NCI-H1930 (cell line): Measurements from ENCODE around the gene MOG.
"Not testable (repeated sequence)": the region's sequence is repeated elsewhere in the genome, so short reads cannot be mapped to it uniquely, and the experiment has no call there.

ENCODE experiments used
- DNase-seq, 2 experiments: peaks; one replicate each; lab custom pipeline; 2025; lab: John Stamatoyannopoulos, UW

MOG gene

DNA sequence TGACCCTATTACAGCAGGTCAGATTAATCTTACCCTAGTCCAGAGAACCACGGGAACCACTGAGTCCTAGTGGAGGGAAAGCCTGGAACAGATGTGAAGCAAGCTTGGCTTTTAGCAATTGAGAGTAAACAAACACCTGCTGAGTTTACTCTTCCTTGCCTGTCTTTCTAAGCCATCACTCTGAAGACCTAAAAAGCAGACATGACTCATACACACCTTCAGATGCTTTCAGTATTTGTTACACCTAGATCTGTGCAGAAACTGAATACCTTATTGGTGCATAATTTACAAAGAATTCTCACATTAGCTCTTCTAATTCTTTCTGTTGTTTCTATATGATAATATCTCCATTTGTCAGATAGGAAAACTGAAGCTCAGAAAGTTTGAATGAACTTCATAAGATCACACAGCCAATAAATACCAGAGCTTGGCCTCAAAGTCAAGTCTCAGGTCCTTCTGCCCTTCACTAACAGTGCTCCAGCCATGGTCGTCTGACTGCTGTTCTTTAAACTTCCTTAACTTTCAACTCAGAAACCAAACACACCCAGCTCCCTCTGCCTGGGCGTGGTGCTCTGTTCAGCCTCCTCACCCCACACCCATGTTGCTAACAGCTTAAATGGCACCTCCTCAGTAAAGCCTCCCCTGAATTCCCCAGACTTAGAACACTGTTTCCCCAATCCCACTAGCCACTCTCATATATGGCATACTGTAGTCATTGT lies 15.3 kb upstream of the MOG start:
- DNase-seq = no peak

DNA sequence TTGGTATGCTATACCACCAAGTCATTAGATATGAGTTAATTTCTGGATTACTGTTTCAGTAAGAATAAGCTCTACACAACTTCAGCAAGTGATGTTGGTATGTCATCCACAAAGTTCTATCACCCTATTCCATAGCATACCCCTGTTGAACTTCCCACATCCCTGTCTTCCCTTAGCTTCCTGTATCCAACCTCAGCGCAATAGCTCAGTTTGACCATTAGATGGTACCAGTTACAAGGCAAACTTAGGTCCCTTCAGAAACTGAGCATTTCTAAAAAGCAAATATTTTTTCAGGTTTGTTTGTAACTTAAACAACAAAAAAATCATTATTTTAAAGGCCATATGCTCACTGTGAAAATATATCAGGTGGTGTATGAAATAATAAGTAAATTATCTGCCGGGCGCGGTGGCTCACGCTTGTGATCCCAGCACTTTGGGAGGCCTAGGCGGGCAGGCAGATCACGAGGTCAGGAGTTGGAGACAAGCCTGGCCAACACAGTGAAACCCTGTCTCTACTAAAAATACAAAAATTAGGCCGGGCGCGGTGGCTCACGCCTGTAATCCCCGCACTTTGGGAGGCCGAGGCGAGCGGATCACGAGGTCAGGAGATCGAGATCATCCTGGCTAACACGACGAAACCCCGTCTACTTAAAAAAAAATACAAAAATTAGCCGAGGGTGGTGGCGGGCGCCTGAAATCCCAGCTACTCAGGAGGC lies 8.8 kb upstream of the MOG start:
- DNase-seq = peak in 1 of 2 experiments; percentile 6

GRCh38 chr6:29649701-29650673 lies 6.9 kb upstream of the MOG start:
- DNase-seq = peak; percentile 94 to 98

DNA sequence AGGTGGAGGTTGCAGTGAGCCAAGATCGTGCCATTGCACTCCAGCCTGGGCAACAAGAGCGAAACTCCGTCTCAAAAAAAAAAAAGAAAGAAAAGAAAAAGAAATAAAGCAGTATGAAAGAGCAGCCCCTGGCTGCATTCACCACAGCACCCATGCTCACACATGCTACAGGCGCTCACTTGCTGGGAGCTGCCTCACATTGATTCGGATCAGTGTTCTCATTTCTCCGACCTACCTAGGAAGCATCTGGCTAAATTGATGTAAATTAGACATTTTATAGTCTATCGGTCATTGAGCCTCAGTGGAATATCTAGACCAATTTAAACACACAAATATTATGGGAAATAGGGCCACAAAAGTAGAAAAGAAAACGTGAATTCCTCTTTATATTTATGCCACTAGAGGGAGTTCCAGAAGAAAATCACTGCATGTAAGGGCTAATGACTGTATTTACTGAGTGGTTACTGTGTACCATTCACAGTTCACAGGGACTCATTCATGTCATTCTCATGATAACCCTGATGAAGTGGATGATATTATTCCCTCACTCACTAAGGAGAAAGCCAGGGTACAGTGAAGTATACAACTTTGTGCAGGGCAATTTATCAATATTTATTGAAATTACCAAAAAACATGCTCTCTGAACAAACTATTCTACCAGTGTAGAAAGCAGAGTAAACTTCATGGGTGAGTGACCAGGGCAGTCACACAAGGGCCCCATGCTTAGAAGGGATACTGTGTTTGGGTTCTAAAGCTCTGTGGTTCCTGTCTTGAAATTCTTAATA lies 5.3 kb upstream of the MOG start:
- peak; percentile 15 to 25 for DNase-seq

- DNase-seq = no peak
These were observed 4.7 kb upstream of the MOG start for GRCh38 chr6:29652198-29652584.

DNA sequence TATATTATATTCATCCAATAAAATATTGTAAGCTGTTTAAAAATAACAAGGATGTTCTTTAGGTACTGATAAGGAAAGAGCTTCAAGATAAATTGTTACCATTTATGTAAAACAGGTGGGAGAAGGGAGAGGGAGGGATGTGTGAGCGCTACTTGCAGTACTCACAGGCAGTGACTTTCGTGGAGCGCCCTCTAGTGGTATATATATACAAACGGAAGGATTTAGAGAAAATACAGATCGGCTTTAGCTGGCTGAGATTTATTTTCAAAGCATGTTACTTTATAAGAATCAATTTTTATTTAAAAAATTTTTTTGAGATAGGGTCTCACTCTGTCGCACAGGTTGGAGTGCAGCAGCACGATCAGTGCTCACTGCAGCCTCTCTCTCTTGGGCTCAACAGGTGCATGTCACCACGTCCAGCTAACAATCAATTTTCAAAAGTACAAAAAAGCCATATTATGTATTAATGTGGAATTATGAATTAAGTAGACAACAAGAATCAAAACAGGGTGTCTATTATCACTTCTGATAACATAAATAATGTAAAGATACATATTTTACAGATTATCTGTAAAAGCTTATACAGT lies 3.3 kb upstream of the MOG start:
- DNase-seq = peak; percentile 50 to 64

DNA sequence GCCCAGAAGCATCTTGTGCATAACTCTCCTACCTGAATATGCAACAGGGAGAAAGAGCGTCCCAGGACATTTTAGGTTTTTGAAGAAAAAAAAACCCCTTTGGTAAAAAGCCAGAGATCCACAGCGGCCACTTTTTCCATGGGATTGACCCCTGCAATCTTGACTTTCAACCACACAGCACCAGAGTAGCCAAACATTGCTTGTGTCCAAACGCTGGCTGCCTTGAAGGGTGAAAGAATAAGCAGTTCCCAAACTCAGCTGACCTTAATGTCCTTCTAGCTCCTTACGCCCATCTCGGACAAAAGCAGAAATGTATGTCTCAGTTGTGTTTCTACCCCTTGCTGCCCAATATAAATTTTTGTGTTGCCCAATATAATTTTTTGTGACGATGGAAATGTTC lies 1.2 kb upstream of the MOG start:
- no peak for DNase-seq

DNA sequence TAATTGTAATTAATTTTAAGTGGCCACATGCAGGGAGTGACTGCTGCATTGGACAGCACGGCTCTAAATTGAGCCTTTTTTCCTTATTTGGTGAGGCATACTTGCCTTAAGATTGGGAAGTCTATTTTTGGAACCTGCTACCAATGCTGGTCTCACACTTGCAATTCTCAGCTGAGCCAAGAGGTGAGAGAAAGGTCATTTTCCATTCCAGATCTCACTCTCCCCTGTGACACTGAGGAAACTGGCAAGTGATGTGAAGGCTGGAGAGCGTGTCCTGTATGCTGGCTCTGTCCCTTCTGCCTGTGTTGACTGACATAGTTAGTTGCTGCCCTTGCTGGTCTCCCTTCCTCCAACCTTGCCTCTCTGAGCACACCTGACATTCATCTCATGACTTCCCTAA lies 735 bp upstream of the MOG start:
- no peak for DNase-seq

- no peak for DNase-seq
These were observed 4.2 kb downstream of the MOG start for GRCh38 chr6:29661071-29661470.

- DNase-seq = not testable (repeated sequence)
These were observed 4.7 kb downstream of the MOG start for GRCh38 chr6:29661502-29662141.

DNA sequence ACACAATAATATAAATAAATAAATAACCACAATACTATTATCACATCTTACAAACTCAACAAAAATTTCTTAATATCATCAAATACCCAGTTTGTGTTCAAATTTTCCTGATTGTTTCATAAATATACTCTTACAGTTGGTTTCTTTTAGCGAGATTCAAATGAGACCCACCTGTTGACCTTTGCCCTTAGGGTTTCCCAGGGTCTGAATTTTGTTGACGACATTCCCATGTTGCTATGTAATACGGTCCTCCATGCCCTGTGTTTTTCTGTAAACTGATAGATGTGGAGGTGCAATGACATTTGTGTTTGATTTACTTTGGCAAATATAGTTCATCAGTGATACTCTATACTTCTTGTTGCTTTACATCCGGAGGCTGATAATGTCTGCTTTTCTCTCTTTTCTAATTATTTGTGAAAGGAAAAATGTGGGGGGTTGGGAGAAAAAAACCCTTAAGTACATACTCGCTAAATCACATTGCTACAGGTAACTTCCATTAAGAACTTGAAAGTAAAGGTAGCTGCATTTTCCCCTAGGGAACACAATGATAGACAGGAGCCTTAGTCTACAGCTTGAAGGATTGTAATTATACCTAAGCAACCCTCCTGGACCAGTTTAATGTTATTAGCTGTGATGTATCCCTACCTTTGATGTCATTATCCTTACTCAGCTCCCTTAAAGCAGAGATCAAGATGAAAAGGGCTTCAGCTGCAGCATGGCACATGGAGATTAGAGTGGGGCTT lies 6.6 kb downstream of the MOG start:
- no peak for DNase-seq

GRCh38 chr6:29665942-29666825 lies 9.3 kb downstream of the MOG start:
- DNase-seq = no peak

GRCh38 chr6:29666826-29667130 lies 9.9 kb downstream of the MOG start:
- DNase-seq = no peak

- no peak for DNase-seq
These were observed 10.3 kb downstream of the MOG start for GRCh38 chr6:29667158-29667557.

- DNase-seq = no peak
These were observed 14.1 kb downstream of the MOG start for GRCh38 chr6:29671026-29671425.

DNA sequence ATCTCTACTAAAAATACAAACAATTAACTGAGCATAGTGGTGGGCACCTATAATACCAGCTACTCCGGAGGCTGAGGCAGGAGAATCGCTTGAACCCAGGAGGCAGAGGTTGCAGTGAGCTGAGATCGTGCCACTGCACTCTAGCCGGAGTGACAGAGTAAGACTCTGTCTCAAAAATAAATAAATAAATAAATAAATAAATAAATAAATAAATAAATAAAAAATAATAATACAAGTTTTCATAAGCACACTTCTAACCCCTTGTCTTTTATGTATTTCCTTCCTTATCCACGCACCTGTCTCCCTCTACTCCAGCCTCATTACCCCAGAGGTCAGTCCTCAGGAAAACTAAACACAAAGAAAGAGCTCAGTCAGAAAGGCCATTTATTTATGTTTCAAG lies 15.2 kb downstream of the MOG start:
- not testable (repeated sequence) for DNase-seq

GRCh38 chr6:29673161-29673560 lies 16.3 kb downstream of the MOG start:
- no peak for DNase-seq

DNA sequence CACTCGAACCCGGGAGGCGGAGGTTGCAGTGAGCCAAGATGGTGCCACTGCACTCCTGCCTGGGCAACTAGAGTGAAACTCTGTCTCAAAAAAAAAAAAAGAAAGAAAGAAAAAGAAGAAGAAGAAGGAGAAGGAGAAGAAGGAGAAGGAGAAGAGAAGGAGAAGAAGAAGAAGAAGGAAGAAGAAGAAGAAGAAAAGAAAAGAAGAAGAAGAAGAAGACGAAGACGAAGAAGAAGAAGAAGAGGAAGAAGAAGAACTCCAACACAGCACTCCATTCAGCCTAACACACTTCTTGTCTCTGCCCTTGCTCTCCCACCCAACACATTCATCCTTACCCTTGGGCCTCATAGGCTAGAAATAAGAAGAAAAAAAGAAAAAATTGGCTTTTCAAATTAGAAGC lies 17.1 kb downstream of the MOG start:
- DNase-seq = no peak

DNA sequence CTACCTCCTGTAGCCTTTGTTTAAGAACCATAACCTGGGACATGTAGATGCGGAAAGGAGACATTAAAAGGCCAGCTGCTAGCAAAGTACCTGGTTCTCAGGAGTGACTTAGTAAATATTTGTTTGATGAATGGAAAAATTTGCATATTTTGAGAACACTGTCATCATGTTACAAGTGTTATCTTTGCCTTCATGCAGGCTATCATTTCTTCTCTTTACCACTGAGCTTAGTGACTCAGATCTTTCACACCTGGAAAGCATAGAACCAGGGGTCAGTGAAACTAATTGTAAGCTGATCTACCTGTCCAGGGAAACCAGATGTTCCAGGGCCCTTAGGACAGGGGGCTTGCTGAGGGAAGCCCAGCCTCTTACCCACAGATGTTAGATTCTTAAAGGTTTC lies 18.7 kb downstream of the MOG start:
- no peak for DNase-seq
